HEK293T (cell line): ENCODE results near the gene TMEM219.
"Not testable (repeated sequence)": the region's sequence is repeated elsewhere in the genome, so short reads cannot be mapped to it uniquely, and the experiment has no call there.

Experiments used
- BHLHE40 ChIP-seq: fragments of 450-650 bp; IDR thresholded peaks from 2 replicates; pipeline ENCODE4 v1.6.1; 2016; ENCODE audit warnings: mild to moderate bottlenecking, moderate library complexity, borderline replicate concordance
- CTBP1 ChIP-seq: fragments of 450-650 bp; IDR thresholded peaks from 2 replicates; pipeline ENCODE4 v1.6.1; 2016; ENCODE audit warnings: borderline replicate concordance
- FOXK2 ChIP-seq: fragments of 450-650 bp; IDR thresholded peaks from 2 replicates; pipeline ENCODE4 v1.6.1; 2016; ENCODE audit warnings: mild to moderate bottlenecking
- HDGF ChIP-seq: fragments of 450-650 bp; IDR thresholded peaks from 2 replicates; pipeline ENCODE4 v1.6.1; 2017; ENCODE audit warnings: antibody characterized with exemption, borderline replicate concordance
- L3MBTL2 ChIP-seq: fragments of 450-650 bp; conservative IDR thresholded peaks from 2 replicates; pipeline ENCODE4 v1.6.1; 2016; ENCODE audit warnings: mild to moderate bottlenecking
- SP1 ChIP-seq: fragments of 450-650 bp; IDR thresholded peaks from 2 replicates; pipeline ENCODE4 v1.6.1; 2017
- SUZ12 ChIP-seq: fragments of 450-650 bp; IDR thresholded peaks from 2 replicates; pipeline ENCODE4 v1.6.1; 2016; ENCODE audit warnings: mild to moderate bottlenecking

GRCh38 chr16:29959821-29960220 lies 2.1 kb upstream of the TMEM219 start:
- not testable (repeated sequence) for TF ChIP-seq BHLHE40, HDGF, SP1, CTBP1, SUZ12, FOXK2, L3MBTL2
